WTC11 (cell line): ENCODE measurements around the gene RHBDD3.

ENCODE experiments used
- CREB1 ChIP-seq: sonication (generic); formaldehyde crosslinking; IDR thresholded peaks from 2 replicates; pipeline ENCODE4 v1.8.0; 2023; ENCODE audit warnings: mild to moderate bottlenecking, missing genetic modification reagents
- ETV6 ChIP-seq: sonication (generic); formaldehyde crosslinking; IDR thresholded peaks from 2 replicates; pipeline ENCODE4 v1.8.1; 2022; ENCODE audit warnings: mild to moderate bottlenecking, missing genetic modification reagents
- TF ChIP-seq, protein P1 (sequence below): fragments of 200-600 bp; IDR thresholded peaks from 2 replicates; pipeline ENCODE4 v1.8.0; 2022; ENCODE audit warnings: antibody characterized with exemption
- TF ChIP-seq, protein P2 (sequence below): sonication (generic); formaldehyde crosslinking; IDR thresholded peaks from 2 replicates; pipeline ENCODE4 v1.8.1; 2023; ENCODE audit warnings: mild to moderate bottlenecking, missing genetic modification reagents, borderline replicate concordance

DNA sequence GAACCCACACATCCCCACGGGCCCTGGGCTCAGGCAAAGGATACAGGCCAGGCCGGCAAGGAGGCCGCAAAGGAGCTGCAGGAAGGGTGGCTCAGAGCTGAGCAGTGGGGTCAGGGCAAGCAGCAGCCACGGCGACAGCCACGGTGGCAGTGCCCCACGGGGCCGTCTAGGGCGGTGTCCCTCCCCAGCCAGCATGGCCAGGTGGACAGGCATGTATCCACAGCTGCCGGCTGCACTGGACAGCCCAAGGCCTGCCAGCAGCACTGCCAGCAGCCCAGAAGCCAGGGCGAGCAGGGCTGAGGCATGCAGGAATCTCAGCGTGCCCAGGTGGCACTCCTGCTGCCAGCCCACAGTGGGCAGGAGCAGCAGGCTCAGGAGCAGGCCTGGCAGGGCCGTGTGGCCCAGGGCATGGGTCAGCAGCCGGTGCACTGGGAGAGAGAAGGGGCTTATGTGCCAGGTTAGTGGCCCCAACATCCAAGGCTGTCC, 3.9 kb downstream of the RHBDD3 start:
- TF ChIP-seq, protein P1, sequence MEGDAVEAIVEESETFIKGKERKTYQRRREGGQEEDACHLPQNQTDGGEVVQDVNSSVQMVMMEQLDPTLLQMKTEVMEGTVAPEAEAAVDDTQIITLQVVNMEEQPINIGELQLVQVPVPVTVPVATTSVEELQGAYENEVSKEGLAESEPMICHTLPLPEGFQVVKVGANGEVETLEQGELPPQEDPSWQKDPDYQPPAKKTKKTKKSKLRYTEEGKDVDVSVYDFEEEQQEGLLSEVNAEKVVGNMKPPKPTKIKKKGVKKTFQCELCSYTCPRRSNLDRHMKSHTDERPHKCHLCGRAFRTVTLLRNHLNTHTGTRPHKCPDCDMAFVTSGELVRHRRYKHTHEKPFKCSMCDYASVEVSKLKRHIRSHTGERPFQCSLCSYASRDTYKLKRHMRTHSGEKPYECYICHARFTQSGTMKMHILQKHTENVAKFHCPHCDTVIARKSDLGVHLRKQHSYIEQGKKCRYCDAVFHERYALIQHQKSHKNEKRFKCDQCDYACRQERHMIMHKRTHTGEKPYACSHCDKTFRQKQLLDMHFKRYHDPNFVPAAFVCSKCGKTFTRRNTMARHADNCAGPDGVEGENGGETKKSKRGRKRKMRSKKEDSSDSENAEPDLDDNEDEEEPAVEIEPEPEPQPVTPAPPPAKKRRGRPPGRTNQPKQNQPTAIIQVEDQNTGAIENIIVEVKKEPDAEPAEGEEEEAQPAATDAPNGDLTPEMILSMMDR, result no peak
- TF ChIP-seq, protein P2, sequence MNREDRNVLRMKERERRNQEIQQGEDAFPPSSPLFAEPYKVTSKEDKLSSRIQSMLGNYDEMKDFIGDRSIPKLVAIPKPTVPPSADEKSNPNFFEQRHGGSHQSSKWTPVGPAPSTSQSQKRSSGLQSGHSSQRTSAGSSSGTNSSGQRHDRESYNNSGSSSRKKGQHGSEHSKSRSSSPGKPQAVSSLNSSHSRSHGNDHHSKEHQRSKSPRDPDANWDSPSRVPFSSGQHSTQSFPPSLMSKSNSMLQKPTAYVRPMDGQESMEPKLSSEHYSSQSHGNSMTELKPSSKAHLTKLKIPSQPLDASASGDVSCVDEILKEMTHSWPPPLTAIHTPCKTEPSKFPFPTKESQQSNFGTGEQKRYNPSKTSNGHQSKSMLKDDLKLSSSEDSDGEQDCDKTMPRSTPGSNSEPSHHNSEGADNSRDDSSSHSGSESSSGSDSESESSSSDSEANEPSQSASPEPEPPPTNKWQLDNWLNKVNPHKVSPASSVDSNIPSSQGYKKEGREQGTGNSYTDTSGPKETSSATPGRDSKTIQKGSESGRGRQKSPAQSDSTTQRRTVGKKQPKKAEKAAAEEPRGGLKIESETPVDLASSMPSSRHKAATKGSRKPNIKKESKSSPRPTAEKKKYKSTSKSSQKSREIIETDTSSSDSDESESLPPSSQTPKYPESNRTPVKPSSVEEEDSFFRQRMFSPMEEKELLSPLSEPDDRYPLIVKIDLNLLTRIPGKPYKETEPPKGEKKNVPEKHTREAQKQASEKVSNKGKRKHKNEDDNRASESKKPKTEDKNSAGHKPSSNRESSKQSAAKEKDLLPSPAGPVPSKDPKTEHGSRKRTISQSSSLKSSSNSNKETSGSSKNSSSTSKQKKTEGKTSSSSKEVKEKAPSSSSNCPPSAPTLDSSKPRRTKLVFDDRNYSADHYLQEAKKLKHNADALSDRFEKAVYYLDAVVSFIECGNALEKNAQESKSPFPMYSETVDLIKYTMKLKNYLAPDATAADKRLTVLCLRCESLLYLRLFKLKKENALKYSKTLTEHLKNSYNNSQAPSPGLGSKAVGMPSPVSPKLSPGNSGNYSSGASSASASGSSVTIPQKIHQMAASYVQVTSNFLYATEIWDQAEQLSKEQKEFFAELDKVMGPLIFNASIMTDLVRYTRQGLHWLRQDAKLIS, result no peak
- TF ChIP-seq CREB1 (CRISPR knock-in tag) (no peak), ETV6 (CRISPR knock-in tag) (no peak)
